ENCODE data around the gene IDH3B. TPM values are rescaled to one million over a fixed set of nuclear protein-coding genes. Genes with fewer than 3 reads are reported as not detected.
"Not testable (repeated sequence)": the region's sequence is repeated elsewhere in the genome, so short reads cannot be mapped to it uniquely, and the experiment has no call there.

The IDH3B gene
- total RNA-seq, 4 donors from 2014 or later, result 90.3 to 122 (median 103) TPM

GRCh38 chr20:2698912-2699311 is 34.9 kb upstream of the IDH3B start:
- no peak for DNase-seq (ENCODE audit: low spot score)
- TF ChIP-seq CTCF (IDR thresholded peaks at IDR 0.05), result no peak
- ATAC-seq (ENCODE audit: low FRiP score), result no peak

GRCh38 chr20:2698186-2698817 is 34.3 kb upstream of the IDH3B start:
- DNase-seq (ENCODE audit: low spot score) (no peak), ATAC-seq (ENCODE audit: low FRiP score) (no peak)
- TF ChIP-seq CTCF (IDR thresholded peaks at IDR 0.05), result no peak

GRCh38 chr20:2697768-2698167 is 33.8 kb upstream of the IDH3B start:
- DNase-seq (ENCODE audit: low spot score) (no peak), ATAC-seq (ENCODE audit: low FRiP score) (no peak)
- no peak for TF ChIP-seq CTCF (IDR thresholded peaks at IDR 0.05)

- no peak for ATAC-seq (ENCODE audit: low FRiP score)
- TF ChIP-seq CTCF (IDR thresholded peaks at IDR 0.05), result no peak
- no peak for DNase-seq (ENCODE audit: low spot score)
Measured at GRCh38 chr20:2696646-2697045, 32.6 kb upstream of the IDH3B start.

GRCh38 chr20:2695984-2696525 is 32.0 kb upstream of the IDH3B start:
- not testable (repeated sequence) for ATAC-seq (ENCODE audit: low FRiP score); DNase-seq (ENCODE audit: low spot score)

GRCh38 chr20:2695206-2695983 is 31.4 kb upstream of the IDH3B start:
- ATAC-seq (ENCODE audit: low FRiP score), result no peak
- DNase-seq (ENCODE audit: low spot score), result no peak
- no peak for TF ChIP-seq CTCF (IDR thresholded peaks at IDR 0.05)

- DNase-seq (ENCODE audit: low spot score), result no peak
- ATAC-seq (ENCODE audit: low FRiP score), result no peak
- TF ChIP-seq CTCF (IDR thresholded peaks at IDR 0.05), result no peak
Measured at GRCh38 chr20:2694519-2694918, 30.5 kb upstream of the IDH3B start.

Measured in omental fat pad (tissue), 4 donors.